Measurements from ENCODE around the gene ZSCAN12. TPM values are rescaled to one million over a fixed set of nuclear protein-coding genes. Genes with fewer than 3 reads are reported as not detected.

The ZSCAN12 gene
- total RNA-seq, 3 donors from 2014 or later: 4.2 to 11.6 (median 7.5) TPM

- peak within 1 kb of the TSS; percentile 61 to 89 (median 70) for H3K4me3 ChIP-seq
- H3K4me1 ChIP-seq: no peaks in the 10 kb centered on the region
- no peaks in the 10 kb centered on the region for H3K9me3 ChIP-seq
- peak within 1 kb of the TSS; percentile 50 to 77 for H3K27ac ChIP-seq
- DNase-seq (ENCODE audit: low spot score in 2 of 2): peak; percentile 40 to 58
- intact Hi-C loops (cut with DNase I; ENCODE audit: low total_unique reads): no loop called here
- H3K36me3 ChIP-seq: no peaks in the 10 kb centered on the region
- H3K27me3 ChIP-seq: peaks cover 0 to 18% of the 10 kb centered on the region in 2 donors
- TF ChIP-seq POLR2AphosphoS5 (IDR thresholded peaks at IDR 0.05): peak; percentile 39 to 62 (median 51)
- TF ChIP-seq POLR2A (IDR thresholded peaks at IDR 0.05): no peak
These were observed 43.7 kb upstream of the ZSCAN12 start, which contains the start of gene ZSCAN23 for GRCh38 chr6:28443112-28443773. Gene ZSCAN23, minus strand, starts transcription at chr6:28443491. Its CDS starts 7,225 bp downstream, at chr6:28436266.

DNA sequence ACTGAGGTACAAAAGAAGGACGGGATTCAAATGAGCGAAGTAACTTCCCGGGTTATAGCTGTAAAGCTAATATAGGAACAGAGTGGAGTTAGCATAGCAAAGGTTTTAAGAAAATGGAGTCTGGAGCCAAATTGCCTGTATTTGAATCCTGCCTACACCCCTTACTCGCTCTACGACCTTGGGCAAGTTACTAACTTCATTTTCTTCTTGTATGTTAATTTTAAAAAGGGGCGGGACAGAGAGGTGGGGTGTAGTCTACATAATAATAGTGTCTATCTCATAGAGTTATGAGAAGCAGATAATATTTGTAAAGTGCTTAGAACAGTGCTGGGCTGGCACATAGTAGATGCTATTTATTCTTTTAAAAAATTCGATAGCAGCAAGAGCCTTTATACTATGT, 43.0 kb upstream of the ZSCAN12 start:
- Histone ChIP-seq H3K4me3 (peak overlapping the region; percentile 61 to 89 (median 70)), H3K9me3 (no peaks in the 10 kb centered on the region), H3K27me3 (peaks cover 0 to 18% of the 10 kb centered on the region in 2 donors), H3K27ac (peak overlapping the region in 1 of 2 donors; percentile 50), H3K36me3 (no peaks in the 10 kb centered on the region), H3K4me1 (no peaks in the 10 kb centered on the region)
- intact Hi-C loops (cut with DNase I; ENCODE audit: low total_unique reads): no loop called here
- no peak for DNase-seq (ENCODE audit: low spot score in 2 of 2)
- TF ChIP-seq CTCF (IDR thresholded peaks at IDR 0.05) (no peak), POLR2A (IDR thresholded peaks at IDR 0.05) (no peak), POLR2AphosphoS5 (IDR thresholded peaks at IDR 0.05) (no peak)

GRCh38 chr6:28436404-28436803, 36.9 kb upstream of the ZSCAN12 start:
- Histone ChIP-seq H3K9me3 (no peaks in the 10 kb centered on the region), H3K4me3 (no peak overlapping the region), H3K4me1 (no peaks in the 10 kb centered on the region), H3K36me3 (no peaks in the 10 kb centered on the region), H3K27me3 (no peaks in the 10 kb centered on the region), H3K27ac (no peak overlapping the region)
- no peak for TF ChIP-seq POLR2A (IDR thresholded peaks at IDR 0.05)
- no peak for DNase-seq (ENCODE audit: low spot score in 2 of 2)
- intact Hi-C loops (cut with DNase I; ENCODE audit: low total_unique reads): no loop called here

DNA sequence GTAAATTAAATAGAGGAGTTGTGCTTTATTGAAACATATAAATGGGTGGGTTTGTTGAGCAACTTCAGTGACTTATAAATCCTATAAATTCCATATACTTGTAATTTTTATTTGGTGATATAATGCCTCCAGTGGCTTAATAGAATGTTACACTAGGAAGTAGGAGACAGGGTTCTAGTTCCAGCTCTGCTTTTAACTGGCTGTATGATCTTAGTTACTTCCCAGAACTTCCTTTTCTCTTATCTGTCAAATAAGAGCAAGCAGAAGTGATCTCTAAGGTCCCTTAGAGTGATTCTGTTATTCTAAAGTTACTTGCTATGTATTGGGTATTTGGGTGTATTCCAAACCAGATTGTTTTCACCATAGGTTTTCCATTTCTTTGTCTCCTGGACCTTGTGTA, 33.6 kb upstream of the ZSCAN12 start:
- Histone ChIP-seq H3K27me3 (no peaks in the 10 kb centered on the region), H3K27ac (no peak overlapping the region), H3K9me3 (no peaks in the 10 kb centered on the region), H3K4me1 (no peaks in the 10 kb centered on the region), H3K36me3 (no peaks in the 10 kb centered on the region), H3K4me3 (no peak overlapping the region)
- intact Hi-C loops (cut with DNase I; ENCODE audit: low total_unique reads): no loop called here
- TF ChIP-seq CTCF (IDR thresholded peaks at IDR 0.05) (no peak), POLR2AphosphoS5 (IDR thresholded peaks at IDR 0.05) (no peak)
- DNase-seq (ENCODE audit: low spot score in 2 of 2): no peak

DNA sequence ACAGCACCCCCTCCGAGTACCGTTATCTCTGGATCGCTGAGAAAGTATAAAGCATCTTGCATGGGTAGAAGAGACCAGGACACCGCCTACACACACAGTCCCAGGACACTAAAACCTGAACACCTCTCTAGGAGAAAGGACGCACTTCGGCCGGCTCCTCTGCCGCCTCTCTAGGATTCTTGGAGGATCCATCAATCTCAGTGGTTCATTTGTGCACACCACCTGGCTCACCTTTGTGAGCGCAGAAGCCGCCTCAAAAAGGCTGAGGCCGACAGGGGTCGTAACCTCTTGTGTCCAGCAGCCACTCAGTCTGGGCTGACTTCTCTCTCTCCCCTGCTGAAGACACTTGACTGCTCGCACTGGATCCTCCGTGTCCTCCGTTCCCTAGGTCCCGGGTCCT, 30.2 kb upstream of the ZSCAN12 start:
- no peak for DNase-seq (ENCODE audit: low spot score in 2 of 2)
- Histone ChIP-seq H3K4me1 (no peaks in the 10 kb centered on the region), H3K4me3 (no peak overlapping the region), H3K9me3 (peaks cover 3 to 10% of the 10 kb centered on the region in 2 donors), H3K27ac (no peak overlapping the region), H3K27me3 (no peaks in the 10 kb centered on the region), H3K36me3 (no peaks in the 10 kb centered on the region)
- TF ChIP-seq POLR2AphosphoS5 (IDR thresholded peaks at IDR 0.05): no peak
- no peak for TF ChIP-seq CTCF (IDR thresholded peaks at IDR 0.05)
- TF ChIP-seq POLR2A (IDR thresholded peaks at IDR 0.05): no peak
- intact Hi-C loops (cut with DNase I; ENCODE audit: low total_unique reads): no loop called here

DNA sequence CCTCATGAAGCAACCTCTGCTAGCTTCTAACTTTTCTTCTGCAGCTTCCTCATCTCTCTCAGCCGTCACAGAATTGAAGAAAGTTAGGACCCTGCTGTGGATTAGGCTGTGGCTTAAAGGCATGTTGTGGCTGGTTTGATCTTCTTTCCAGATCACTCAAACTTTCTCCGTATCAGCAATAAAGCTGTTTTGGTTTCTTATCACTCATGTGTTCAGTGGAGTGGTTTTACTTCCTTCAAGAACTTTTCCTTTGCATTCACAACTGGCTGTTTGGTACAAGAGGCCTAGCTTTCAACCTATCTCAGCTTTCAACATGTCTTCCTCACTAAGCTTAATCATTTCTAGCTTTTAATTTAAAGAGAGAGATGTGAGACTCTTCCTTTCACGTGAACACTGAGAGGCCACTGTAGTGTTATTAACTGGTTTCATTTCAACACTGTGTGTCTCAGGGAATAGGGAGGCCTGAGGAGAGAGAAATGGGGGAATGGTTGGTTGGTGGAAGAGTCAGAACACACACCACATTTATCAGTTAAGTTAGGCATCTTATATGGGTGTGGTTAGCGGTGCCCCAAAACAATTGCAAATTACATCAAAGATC, 26.5 kb upstream of the ZSCAN12 start:
- no peaks in the 10 kb centered on the region for H3K36me3 ChIP-seq
- intact Hi-C loops (cut with DNase I; ENCODE audit: low total_unique reads): no loop called here
- no peak for DNase-seq (ENCODE audit: low spot score in 2 of 2)
- peaks cover 3 to 11% of the 10 kb centered on the region in 2 donors for H3K9me3 ChIP-seq
- no peak for TF ChIP-seq CTCF (IDR thresholded peaks at IDR 0.05)
- TF ChIP-seq POLR2A (IDR thresholded peaks at IDR 0.05): no peak
- no peak for TF ChIP-seq POLR2AphosphoS5 (IDR thresholded peaks at IDR 0.05)
- H3K4me1 ChIP-seq: no peaks in the 10 kb centered on the region
- H3K27me3 ChIP-seq: no peaks in the 10 kb centered on the region
- H3K27ac ChIP-seq: no peak overlapping the region
- H3K4me3 ChIP-seq: no peak overlapping the region
